Caco-2 (cell line): ENCODE results near the gene USP26. TPM values are rescaled to one million over a fixed set of nuclear protein-coding genes. Genes with fewer than 3 reads are reported as not detected.

Experiments used
- BruUV-seq: library from RNA; stranded (reverse); fragments of 400-500 nt; replicated peaks from 2 replicates; lab custom pipeline; 2021; lab: Mats Ljungman, UMichigan
- CTCF ChIA-PET: fragments of 300-600 bp; sonication (Branson Sonifier 250); formaldehyde crosslinking; loops from one replicate; lab custom pipeline; 2022; ENCODE audit warnings: antibody characterized with exemption; lab: Charles Lee
- POLR2A ChIA-PET: fragments of 300-600 bp; sonication (Branson Sonifier 250); formaldehyde crosslinking; loops from one replicate; lab custom pipeline; 2022; ENCODE audit warnings: antibody characterized with exemption; lab: Charles Lee
- DNase-seq, 2 experiments: peaks; one replicate each; pipeline versions ENCODE4 v3.0.0 to v3.0.0-alpha.2; 2020 to 2022
- H3K27me3 ChIP-seq: replicated peaks from 2 replicates; pipeline ENCODE4 v1.6.0; 2011; ENCODE audit warnings: low read length; ENCODE audit not compliant: control insufficient read depth, insufficient read depth
- H3K36me3 ChIP-seq: 2 replicates; pipeline ENCODE4 v1.5.1; 2011; ENCODE audit warnings: low read length; ENCODE audit not compliant: control insufficient read depth, insufficient read depth
- H3K4me1 ChIP-seq: fragments of 250-450 bp; sonication (Bioruptor Pico); 2 replicates; pipeline ENCODE4 v1.5.1; 2020; ENCODE audit warnings: mild to moderate bottlenecking
- H3K4me3 ChIP-seq: 2 replicates; pipeline ENCODE4 v1.5.1; 2011; ENCODE audit warnings: low read depth, mild to moderate bottlenecking, control low read depth, low read length
- H3K9me3 ChIP-seq: fragments of 250-450 bp; sonication (Bioruptor Pico); 2 replicates; pipeline ENCODE4 v1.5.1; 2020; ENCODE audit warnings: mild to moderate bottlenecking, moderate library complexity
- H3K27ac Mint-ChIP-seq: one replicate; pipeline ENCODE4 v1.8.0; 2022; ENCODE audit warnings: mixed read lengths; ENCODE audit not compliant: unreplicated experiment
- H3K27me3 Mint-ChIP-seq: one replicate; pipeline ENCODE4 v1.8.0; 2022; ENCODE audit warnings: mixed read lengths; ENCODE audit not compliant: insufficient read depth, unreplicated experiment
- H3K36me3 Mint-ChIP-seq: one replicate; pipeline ENCODE4 v1.8.0; 2022; ENCODE audit warnings: mild to moderate bottlenecking, mixed read lengths; ENCODE audit not compliant: insufficient read depth, unreplicated experiment
- H3K4me1 Mint-ChIP-seq: one replicate; pipeline ENCODE4 v1.8.0; 2022; ENCODE audit warnings: low read depth, mixed read lengths; ENCODE audit not compliant: unreplicated experiment
- H3K4me3 Mint-ChIP-seq: one replicate; pipeline ENCODE4 v1.8.0; 2022; ENCODE audit warnings: mild to moderate bottlenecking, moderate library complexity, mixed read lengths; ENCODE audit not compliant: unreplicated experiment
- H3K9me3 Mint-ChIP-seq: one replicate; pipeline ENCODE4 v1.8.0; 2022; ENCODE audit warnings: mixed read lengths; ENCODE audit not compliant: unreplicated experiment
- intact Hi-C: fragments of 100-400 bp; cut with micrococcal nuclease; formaldehyde crosslinking; loops from one replicate; pipeline ENCODE4 v1.10.0; 2022; ENCODE audit not compliant: unreplicated experiment
- total RNA-seq: library from RNA; stranded (reverse); gene quantifications from 2 replicates; pipeline ENCODE4 v1.2.3, GENCODE V29; 2022
- TF ChIP-seq, protein P1 (sequence below), 2 experiments: fragments of 200-600 bp in 1 of 2; IDR thresholded peaks; 1 replicate in 1 of 2; 2 replicates in 1 of 2; pipeline versions ENCODE4 v1.5.1 to v1.8.0; 2011 to 2022; ENCODE audit warnings: antibody characterized with exemption in 1 of 2, control low read depth in 1 of 2, inconsistent platforms in 1 of 2, low read depth in 1 of 2, low read length in 1 of 2, mild to moderate bottlenecking in 1 of 2, moderate library complexity in 1 of 2; ENCODE audit not compliant: insufficient read depth in 1 of 2, severe bottlenecking in 1 of 2, unreplicated experiment in 1 of 2

The USP26 gene
- total RNA-seq, 1 experiment from 2014 or later: not detected

DNA sequence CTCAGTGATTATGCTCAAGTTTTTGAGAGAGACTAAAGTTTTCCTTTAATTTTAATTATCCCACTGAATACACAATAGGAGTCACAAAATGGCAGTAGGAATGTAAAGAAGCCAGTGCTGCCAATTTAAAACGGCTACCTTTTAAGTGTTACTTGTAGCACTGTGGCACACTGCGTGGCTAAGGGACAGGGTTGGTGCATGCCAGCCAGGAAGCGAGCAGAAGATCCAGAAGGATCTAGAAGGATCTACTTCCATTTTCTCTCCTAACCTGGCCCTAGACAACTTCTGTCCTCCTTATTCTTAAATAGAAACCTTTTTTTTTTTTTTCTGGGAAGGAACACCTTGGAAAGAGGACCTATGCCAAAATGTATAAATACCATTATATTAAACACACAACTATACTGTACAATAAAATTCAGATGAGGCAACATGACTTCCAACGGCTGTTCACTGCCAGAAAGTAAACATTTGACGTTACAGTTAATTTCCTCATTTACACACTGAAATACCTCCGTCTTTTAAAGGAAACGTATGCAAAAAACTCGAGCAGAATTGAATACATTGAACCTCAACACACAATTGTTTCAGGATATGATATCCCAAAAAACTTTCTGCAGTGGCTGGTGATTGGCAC is 2.7 kb downstream of the USP26 start:
- Mint-ChIP-seq H3K4me1 (no peaks in the 10 kb centered on the region), H3K36me3 (no peaks in the 10 kb centered on the region), H3K27me3 (no peaks in the 10 kb centered on the region), H3K4me3 (no peak overlapping the region), H3K27ac (no peak overlapping the region), H3K9me3 (no peaks in the 10 kb centered on the region)
- BruUV-seq: no TSS peak
- POLR2A ChIA-PET: no interaction called here
- H3K4me3 ChIP-seq: no peak overlapping the region
- H3K4me1 ChIP-seq: no peaks in the 10 kb centered on the region
- H3K36me3 ChIP-seq: no peaks in the 10 kb centered on the region
- no peaks in the 10 kb centered on the region for H3K27me3 ChIP-seq
- H3K9me3 ChIP-seq: no peaks in the 10 kb centered on the region
- intact Hi-C loops: loop anchor here (10.0 kb wide), 1 partner anchor 49 kb away; no protein-coding TSS in a partner anchor
- DNase-seq: no peak
- CTCF ChIA-PET: interaction anchor here (0.7 kb wide), 1 partner anchor 89 kb away, joined by 4 read pairs; no protein-coding TSS in a partner anchor
- TF ChIP-seq, protein P1, sequence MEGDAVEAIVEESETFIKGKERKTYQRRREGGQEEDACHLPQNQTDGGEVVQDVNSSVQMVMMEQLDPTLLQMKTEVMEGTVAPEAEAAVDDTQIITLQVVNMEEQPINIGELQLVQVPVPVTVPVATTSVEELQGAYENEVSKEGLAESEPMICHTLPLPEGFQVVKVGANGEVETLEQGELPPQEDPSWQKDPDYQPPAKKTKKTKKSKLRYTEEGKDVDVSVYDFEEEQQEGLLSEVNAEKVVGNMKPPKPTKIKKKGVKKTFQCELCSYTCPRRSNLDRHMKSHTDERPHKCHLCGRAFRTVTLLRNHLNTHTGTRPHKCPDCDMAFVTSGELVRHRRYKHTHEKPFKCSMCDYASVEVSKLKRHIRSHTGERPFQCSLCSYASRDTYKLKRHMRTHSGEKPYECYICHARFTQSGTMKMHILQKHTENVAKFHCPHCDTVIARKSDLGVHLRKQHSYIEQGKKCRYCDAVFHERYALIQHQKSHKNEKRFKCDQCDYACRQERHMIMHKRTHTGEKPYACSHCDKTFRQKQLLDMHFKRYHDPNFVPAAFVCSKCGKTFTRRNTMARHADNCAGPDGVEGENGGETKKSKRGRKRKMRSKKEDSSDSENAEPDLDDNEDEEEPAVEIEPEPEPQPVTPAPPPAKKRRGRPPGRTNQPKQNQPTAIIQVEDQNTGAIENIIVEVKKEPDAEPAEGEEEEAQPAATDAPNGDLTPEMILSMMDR (IDR thresholded peaks at IDR 0.05; ENCODE audit: insufficient read depth in 1 of 2, low read depth in 1 of 2, low read length in 1 of 2, severe bottlenecking in 1 of 2, unreplicated experiment in 1 of 2): no peak

DNA sequence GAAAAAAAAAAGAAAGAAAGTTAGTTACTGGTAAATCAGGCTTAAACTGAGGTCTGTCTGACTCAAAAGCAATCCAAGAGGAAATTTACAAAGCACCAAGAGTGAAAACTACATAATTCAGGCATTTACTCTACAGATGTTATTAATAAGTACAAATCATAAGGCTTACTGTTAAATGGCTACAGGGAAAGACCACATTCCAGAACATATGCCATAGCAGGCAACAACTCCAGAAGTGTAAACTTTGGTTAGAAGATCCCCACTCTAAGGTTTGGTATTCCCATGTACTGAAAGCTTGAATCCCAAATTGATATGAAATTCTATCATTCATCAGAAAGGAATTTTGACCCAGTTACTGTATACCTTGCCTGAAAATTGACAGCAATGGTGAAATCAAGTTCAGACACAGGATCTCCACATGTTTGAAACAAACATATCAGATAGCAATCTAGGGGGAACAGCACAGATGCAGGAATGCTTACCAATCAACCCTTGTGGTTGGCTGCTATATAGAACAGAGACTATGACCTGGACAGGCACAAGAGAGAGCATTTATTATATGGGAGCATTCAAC is 6.6 kb downstream of the USP26 start:
- H3K36me3 ChIP-seq: no peaks in the 10 kb centered on the region
- ChIA-PET CTCF (no interaction called here), POLR2A (no interaction called here)
- no peak overlapping the region for H3K4me3 Mint-ChIP-seq
- H3K9me3 Mint-ChIP-seq: no peaks in the 10 kb centered on the region
- no TSS peak for BruUV-seq
- intact Hi-C loops: loop anchor here (10.0 kb wide), 1 partner anchor 46 kb away; no protein-coding TSS in a partner anchor
- H3K9me3 ChIP-seq: no peaks in the 10 kb centered on the region
- H3K27me3 ChIP-seq: no peaks in the 10 kb centered on the region
- no peaks in the 10 kb centered on the region for H3K4me1 ChIP-seq
- TF ChIP-seq, protein P1 (IDR thresholded peaks at IDR 0.05; ENCODE audit: insufficient read depth in 1 of 2, low read depth in 1 of 2, low read length in 1 of 2, severe bottlenecking in 1 of 2, unreplicated experiment in 1 of 2): no peak
- H3K4me3 ChIP-seq: no peak overlapping the region
- no peak for DNase-seq
- H3K4me1 Mint-ChIP-seq: no peaks in the 10 kb centered on the region
- H3K36me3 Mint-ChIP-seq: no peaks in the 10 kb centered on the region
- no peak overlapping the region for H3K27ac Mint-ChIP-seq
- no peaks in the 10 kb centered on the region for H3K27me3 Mint-ChIP-seq

DNA sequence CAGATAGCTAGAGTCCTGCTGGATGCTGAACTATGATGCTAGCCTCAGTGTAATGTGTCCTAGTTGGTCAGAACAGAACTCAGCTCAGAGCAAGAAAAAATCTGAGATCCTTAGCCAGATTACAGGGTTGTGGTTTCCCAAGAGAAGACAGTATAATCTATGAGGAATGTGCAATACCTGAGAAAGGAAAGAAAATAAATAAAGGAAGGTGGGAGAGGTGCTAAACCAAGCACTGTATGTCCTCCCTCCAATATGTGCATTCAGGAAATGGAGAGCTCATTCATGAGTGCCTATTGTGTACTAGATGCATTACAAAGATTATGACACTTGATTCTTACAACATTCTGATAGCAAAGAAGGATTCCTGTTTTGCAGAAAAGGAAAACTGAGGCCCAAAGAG is 7.5 kb downstream of the USP26 start:
- intact Hi-C loops: no loop called here
- H3K9me3 Mint-ChIP-seq: no peaks in the 10 kb centered on the region
- CTCF ChIA-PET: no interaction called here

More for the DNA sequence above, 7.5 kb downstream of the USP26 start:
- H3K27me3 ChIP-seq: no peaks in the 10 kb centered on the region
- BruUV-seq: no TSS peak
- no peaks in the 10 kb centered on the region for H3K4me1 ChIP-seq
- no peaks in the 10 kb centered on the region for H3K27me3 Mint-ChIP-seq
- no peaks in the 10 kb centered on the region for H3K9me3 ChIP-seq
- no peak for DNase-seq
- TF ChIP-seq, protein P1 (IDR thresholded peaks at IDR 0.05; ENCODE audit: insufficient read depth in 1 of 2, low read depth in 1 of 2, low read length in 1 of 2, severe bottlenecking in 1 of 2, unreplicated experiment in 1 of 2): no peak
- no peaks in the 10 kb centered on the region for H3K36me3 Mint-ChIP-seq
- H3K27ac Mint-ChIP-seq: no peak overlapping the region
- H3K4me1 Mint-ChIP-seq: no peaks in the 10 kb centered on the region
- H3K36me3 ChIP-seq: no peaks in the 10 kb centered on the region
- H3K4me3 Mint-ChIP-seq: no peak overlapping the region
- POLR2A ChIA-PET: no interaction called here
- no peak overlapping the region for H3K4me3 ChIP-seq
